Karpas-422 (cell line): ENCODE measurements around the gene TGFB2. TPM values are rescaled to one million over a fixed set of nuclear protein-coding genes. Genes with fewer than 3 reads are reported as not detected.

Experiments used
- DNase-seq: peaks from one replicate; pipeline ENCODE4 v3.0.0-alpha.2; 2015
- H2AFZ ChIP-seq: fragments of 200-600 bp; sonication (generic); 2 replicates; pipeline ENCODE4 v1.6.1; 2014; ENCODE audit warnings: antibody characterized with exemption, low read length, mixed read lengths
- H3K27ac ChIP-seq: fragments of 200-600 bp; sonication (generic); 2 replicates; pipeline ENCODE4 v1.5.1; 2014; ENCODE audit warnings: mild to moderate bottlenecking, low read length, moderate library complexity
- H3K27me3 ChIP-seq: fragments of 200-600 bp; sonication (generic); 2 replicates; pipeline ENCODE4 v1.6.1; 2014; ENCODE audit warnings: low read length, mixed read lengths
- H3K36me3 ChIP-seq: fragments of 200-600 bp; sonication (generic); 2 replicates; pipeline ENCODE4 v1.6.1; 2014; ENCODE audit warnings: low read length, mixed read lengths; ENCODE audit not compliant: insufficient read depth
- H3K4me1 ChIP-seq: fragments of 200-600 bp; sonication (generic); 2 replicates; pipeline ENCODE4 v1.6.1; 2014; ENCODE audit warnings: mild to moderate bottlenecking, low read length, mixed read lengths
- H3K4me2 ChIP-seq: fragments of 200-600 bp; sonication (generic); 2 replicates; pipeline ENCODE4 v1.6.1; 2014; ENCODE audit warnings: low read length, low read depth, mild to moderate bottlenecking; ENCODE audit not compliant: poor library complexity, severe bottlenecking
- H3K4me3 ChIP-seq: fragments of 200-600 bp; sonication (generic); 2 replicates; pipeline ENCODE4 v1.5.1; 2014; ENCODE audit warnings: mild to moderate bottlenecking, antibody characterized with exemption, low read length, mixed read lengths
- H3K79me2 ChIP-seq: fragments of 200-600 bp; sonication (generic); 2 replicates; pipeline ENCODE4 v1.6.1; 2014; ENCODE audit warnings: mild to moderate bottlenecking, low read length, mixed read lengths
- H3K9ac ChIP-seq: fragments of 200-600 bp; sonication (generic); 2 replicates; pipeline ENCODE4 v1.6.0; 2014; ENCODE audit warnings: low read length
- H3K9me2 ChIP-seq: fragments of 200-600 bp; sonication (generic), shearing (Covaris generic); replicated peaks from 2 replicates; pipeline ENCODE4 v1.6.0; 2014; ENCODE audit warnings: mild to moderate bottlenecking, low read length, moderate library complexity; ENCODE audit not compliant: insufficient read depth
- H3K9me3 ChIP-seq: fragments of 300-700, 200-600 bp; sonication (generic); 2 replicates; pipeline ENCODE4 v1.6.1; 2014; ENCODE audit warnings: low read length, mixed read lengths
- H4K20me1 ChIP-seq: fragments of 200-600 bp; sonication (generic); 2 replicates; pipeline ENCODE4 v1.6.1; 2014; ENCODE audit warnings: mild to moderate bottlenecking, antibody characterized with exemption, low read length, low read depth; ENCODE audit not compliant: insufficient read depth
- total RNA-seq: library from RNA; depleted of rRNA; stranded (reverse); fragments of >200 nt; shearing (Covaris generic); gene quantifications from 2 replicates; pipeline ENCODE4 v1.2.3, GENCODE V29; 2014; ENCODE audit warnings: low replicate concordance

The TGFB2 gene
- total RNA-seq, 1 experiment from 2014 or later = not detected

GRCh38 chr1:218479436-218480115 is 134.4 kb downstream of the TGFB2 start:
- Histone ChIP-seq H2AFZ (no peak overlapping the region), H3K4me2 (no peak overlapping the region), H3K9me2 (no peaks in the 10 kb centered on the region), H3K9ac (no peak overlapping the region), H3K4me1 (no peaks in the 10 kb centered on the region), H3K9me3 (no peaks in the 10 kb centered on the region), H3K27ac (no peak overlapping the region), H3K27me3 (no peaks in the 10 kb centered on the region; the same call in 1 of the 2 replicates), H3K36me3 (no peaks in the 10 kb centered on the region), H3K4me3 (no peak overlapping the region), H4K20me1 (no peaks in the 10 kb centered on the region), H3K79me2 (no peaks in the 10 kb centered on the region)
- DNase-seq = no peak

DNA sequence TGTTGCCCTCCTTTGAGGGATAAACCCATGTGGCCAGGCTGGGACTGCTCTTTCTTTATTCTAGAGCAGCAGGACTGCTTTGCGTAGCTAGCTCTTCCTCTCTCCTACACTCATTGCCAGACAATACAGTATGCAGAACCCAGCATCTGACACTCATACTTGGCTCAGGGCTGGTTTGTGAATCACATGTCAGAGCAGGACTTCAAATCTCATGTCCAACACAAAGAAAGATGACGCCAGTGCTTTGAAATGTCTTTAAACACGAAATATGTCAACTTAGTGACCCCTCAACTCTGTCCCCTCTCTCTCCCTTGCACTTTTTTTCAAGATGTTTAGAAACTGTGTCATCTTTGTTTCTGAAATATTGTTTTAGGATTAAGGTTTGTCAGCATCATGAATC is 135.0 kb downstream of the TGFB2 start:
- Histone ChIP-seq H3K4me3 (no peak overlapping the region), H3K4me2 (no peak overlapping the region)

DNA sequence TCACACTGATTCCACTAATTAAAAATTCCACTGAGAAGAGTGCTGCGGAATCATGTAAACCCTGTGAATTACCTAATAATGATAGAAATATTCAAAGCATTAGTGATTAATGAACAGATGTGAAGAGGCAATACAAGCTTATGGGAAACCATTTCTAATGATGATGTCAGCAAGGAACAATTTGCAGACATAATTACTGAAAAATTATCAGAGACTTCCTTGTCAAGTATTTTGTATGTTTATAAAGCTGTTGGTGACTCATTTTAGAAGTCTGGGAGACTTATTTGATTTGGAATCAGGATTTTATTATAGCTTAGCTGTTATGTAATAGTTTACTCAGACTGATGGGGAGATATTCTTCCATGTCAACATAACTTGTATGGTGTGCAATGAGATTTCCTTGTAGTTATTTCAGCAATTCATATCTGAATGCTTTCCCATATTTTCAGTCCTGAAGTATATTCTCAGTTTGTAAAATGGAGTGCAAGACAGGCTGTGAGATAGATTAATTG is 135.5 kb downstream of the TGFB2 start:
- Histone ChIP-seq H3K4me1 (no peaks in the 10 kb centered on the region), H3K4me3 (no peak overlapping the region), H4K20me1 (no peaks in the 10 kb centered on the region), H3K9me2 (no peaks in the 10 kb centered on the region), H3K27me3 (no peaks in the 10 kb centered on the region), H3K9ac (no peak overlapping the region), H3K9me3 (no peaks in the 10 kb centered on the region), H3K79me2 (no peaks in the 10 kb centered on the region), H3K27ac (no peak overlapping the region), H3K4me2 (no peak overlapping the region), H2AFZ (no peak overlapping the region), H3K36me3 (no peaks in the 10 kb centered on the region)
- DNase-seq = no peak

More for the DNA sequence above, 135.0 kb downstream of the TGFB2 start:
- H3K9ac ChIP-seq = no peak overlapping the region
- no peaks in the 10 kb centered on the region for H3K79me2 ChIP-seq
- no peak overlapping the region for H2AFZ ChIP-seq
- H4K20me1 ChIP-seq = no peaks in the 10 kb centered on the region
- H3K27me3 ChIP-seq = no peaks in the 10 kb centered on the region
- H3K9me2 ChIP-seq = no peaks in the 10 kb centered on the region
- H3K9me3 ChIP-seq = no peaks in the 10 kb centered on the region
- no peaks in the 10 kb centered on the region for H3K4me1 ChIP-seq
- DNase-seq = no peak
- H3K27ac ChIP-seq = no peak overlapping the region
- H3K36me3 ChIP-seq = no peaks in the 10 kb centered on the region

DNA sequence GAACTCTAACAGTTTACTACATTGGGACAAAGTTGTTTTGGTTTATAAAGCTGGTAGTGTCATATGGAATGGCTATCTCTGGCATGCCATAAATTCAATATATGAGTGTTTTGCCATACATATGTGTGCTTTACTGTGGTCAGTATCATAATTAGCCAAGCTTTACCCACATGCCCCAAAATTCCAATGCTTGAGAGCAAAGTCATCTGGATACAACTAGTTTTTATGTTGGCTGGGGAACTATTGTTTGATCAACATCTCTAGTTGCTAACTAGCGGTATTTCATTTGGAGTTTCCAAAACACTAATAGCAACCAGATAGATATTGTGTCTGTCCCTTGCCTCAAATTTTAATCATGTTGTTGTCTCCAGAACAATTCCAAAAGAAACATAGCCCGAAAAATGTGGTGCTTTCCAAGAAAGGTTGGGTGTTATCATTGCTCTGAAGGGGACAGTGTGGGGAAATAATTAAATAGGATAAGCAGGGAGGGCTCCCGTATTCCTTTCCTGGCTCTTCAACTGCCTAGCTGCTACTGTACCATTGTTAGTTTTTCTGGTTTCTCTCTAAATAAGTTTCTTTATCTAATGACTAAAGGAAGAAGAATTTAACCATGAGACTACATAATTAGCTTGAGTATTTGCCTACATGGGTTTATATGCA is 136.1 kb downstream of the TGFB2 start:
- no peak overlapping the region for H3K4me2 ChIP-seq
- no peaks in the 10 kb centered on the region for H3K9me3 ChIP-seq
- no peaks in the 10 kb centered on the region for H3K4me1 ChIP-seq
- H3K9me2 ChIP-seq = no peaks in the 10 kb centered on the region
- no peak overlapping the region for H2AFZ ChIP-seq
- no peaks in the 10 kb centered on the region for H3K27me3 ChIP-seq
- no peak overlapping the region for H3K27ac ChIP-seq
- no peak overlapping the region for H3K4me3 ChIP-seq
- no peak for DNase-seq
- no peaks in the 10 kb centered on the region for H3K79me2 ChIP-seq
- no peak overlapping the region for H3K9ac ChIP-seq
- no peaks in the 10 kb centered on the region for H3K36me3 ChIP-seq
- no peaks in the 10 kb centered on the region for H4K20me1 ChIP-seq

DNA sequence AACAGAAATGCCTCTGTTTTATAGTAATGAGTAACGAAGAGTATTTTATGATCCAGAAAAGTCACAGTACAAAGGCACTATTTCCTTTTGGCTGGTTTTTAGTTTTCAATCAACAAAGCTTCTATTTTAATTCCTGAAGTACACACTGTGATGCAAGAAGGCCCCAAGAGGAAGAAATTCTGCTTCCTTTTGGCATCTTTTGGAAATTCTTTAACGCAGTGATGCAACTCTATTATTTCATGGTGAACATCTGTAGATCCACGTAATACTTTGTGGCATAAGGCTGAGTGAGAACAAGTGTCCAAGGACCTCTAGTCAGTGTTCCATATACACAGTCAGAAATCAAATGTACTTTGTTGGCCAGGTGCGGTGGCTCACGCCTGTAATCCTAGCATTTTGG is 137.5 kb downstream of the TGFB2 start:
- Histone ChIP-seq H3K4me2 (no peak overlapping the region), H4K20me1 (no peaks in the 10 kb centered on the region)
- no peak for DNase-seq

DNA sequence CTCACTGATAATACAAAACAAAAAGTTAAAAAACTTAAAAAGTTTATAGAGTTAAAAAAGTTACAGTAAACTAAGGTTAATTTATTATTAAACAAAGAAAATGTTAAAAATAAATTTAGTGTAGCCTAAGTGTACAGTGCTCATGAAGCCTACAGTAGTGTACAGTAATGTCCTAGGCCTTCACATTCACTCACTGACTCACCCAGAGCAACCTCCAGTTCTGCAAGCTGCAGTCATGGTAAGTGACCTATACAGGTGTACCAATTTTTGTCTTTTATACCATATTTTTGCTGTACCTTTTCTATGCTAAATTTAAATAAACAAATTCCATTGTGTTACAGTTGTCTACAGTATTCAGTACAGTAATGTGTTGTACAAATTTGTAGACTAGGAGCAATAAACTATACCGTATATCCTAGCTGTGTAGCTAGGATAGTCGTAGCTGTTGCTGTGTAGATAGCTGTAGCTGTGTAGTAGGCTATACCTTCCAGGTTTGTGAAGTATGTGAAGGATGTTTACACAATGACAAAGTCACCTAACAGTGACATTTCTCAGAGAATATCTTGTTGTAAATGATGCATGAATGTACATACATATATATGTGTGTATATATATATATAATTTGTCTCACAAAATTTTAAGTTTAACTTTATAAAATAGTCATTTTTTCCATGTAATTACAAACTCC is 140.2 kb downstream of the TGFB2 start:
- Histone ChIP-seq H3K79me2 (no peaks in the 10 kb centered on the region), H2AFZ (no peak overlapping the region), H3K36me3 (no peaks in the 10 kb centered on the region), H4K20me1 (no peaks in the 10 kb centered on the region), H3K9me3 (no peaks in the 10 kb centered on the region), H3K27ac (no peak overlapping the region), H3K4me1 (no peaks in the 10 kb centered on the region), H3K9ac (no peak overlapping the region), H3K9me2 (no peaks in the 10 kb centered on the region), H3K27me3 (no peaks in the 10 kb centered on the region), H3K4me2 (no peak overlapping the region), H3K4me3 (no peak overlapping the region)
- DNase-seq = no peak

More for the DNA sequence above, 137.5 kb downstream of the TGFB2 start:
- Histone ChIP-seq H3K27me3 (no peaks in the 10 kb centered on the region), H3K79me2 (no peaks in the 10 kb centered on the region), H3K9me3 (no peaks in the 10 kb centered on the region), H3K9ac (no peak overlapping the region), H2AFZ (no peak overlapping the region), H3K27ac (no peak overlapping the region), H3K4me3 (no peak overlapping the region), H3K9me2 (no peaks in the 10 kb centered on the region), H3K4me1 (no peaks in the 10 kb centered on the region), H3K36me3 (no peaks in the 10 kb centered on the region)

DNA sequence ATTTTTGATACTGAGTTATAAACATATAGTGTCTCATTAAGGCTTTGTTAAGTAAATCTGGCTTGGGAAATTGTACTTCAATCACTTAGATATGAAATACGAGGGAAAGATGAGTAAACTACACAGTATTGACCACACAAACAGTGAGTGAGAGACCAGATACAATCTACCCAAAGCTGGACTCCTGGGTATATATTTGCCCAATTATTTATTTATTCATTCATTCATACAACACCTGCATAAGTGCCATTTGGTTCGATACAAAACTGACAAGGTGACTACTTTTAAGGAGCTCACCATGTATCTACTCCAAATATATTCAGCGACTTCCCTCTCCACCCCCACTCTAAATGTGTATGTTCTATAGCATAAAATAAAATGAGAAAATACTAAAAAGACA is 143.4 kb downstream of the TGFB2 start:
- DNase-seq = no peak
- Histone ChIP-seq H4K20me1 (no peaks in the 10 kb centered on the region), H2AFZ (no peak overlapping the region), H3K4me2 (no peak overlapping the region), H3K9me2 (no peaks in the 10 kb centered on the region), H3K4me1 (no peaks in the 10 kb centered on the region), H3K36me3 (no peaks in the 10 kb centered on the region), H3K9me3 (no peaks in the 10 kb centered on the region), H3K79me2 (no peaks in the 10 kb centered on the region), H3K9ac (no peak overlapping the region), H3K27me3 (no peaks in the 10 kb centered on the region), H3K27ac (no peak overlapping the region), H3K4me3 (no peak overlapping the region)

DNA sequence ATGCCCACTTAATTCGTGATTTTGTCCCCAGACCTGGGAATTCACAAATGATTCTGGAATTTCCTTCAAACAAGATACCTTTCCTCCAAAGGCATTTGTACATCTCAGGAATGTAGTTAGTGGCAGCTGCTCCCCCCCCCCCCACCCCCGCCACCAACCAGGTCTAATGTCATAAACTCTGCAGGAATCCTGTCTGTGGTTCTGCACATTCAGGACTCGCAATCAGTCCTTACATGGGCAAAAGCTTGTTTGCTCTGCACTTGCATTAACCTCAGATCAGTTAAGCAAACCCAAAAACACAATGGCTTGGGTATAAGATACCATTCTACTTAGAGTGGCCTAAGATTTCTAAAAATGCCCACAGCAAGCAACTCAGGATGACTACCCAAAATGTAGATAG is 143.8 kb downstream of the TGFB2 start:
- no peaks in the 10 kb centered on the region for H3K27me3 ChIP-seq
- H3K36me3 ChIP-seq = no peaks in the 10 kb centered on the region
- H3K27ac ChIP-seq = no peak overlapping the region
- no peaks in the 10 kb centered on the region for H4K20me1 ChIP-seq
- no peak overlapping the region for H2AFZ ChIP-seq
- H3K9me2 ChIP-seq = no peaks in the 10 kb centered on the region
- no peak overlapping the region for H3K4me2 ChIP-seq
- DNase-seq = no peak
- H3K9ac ChIP-seq = no peak overlapping the region
- no peaks in the 10 kb centered on the region for H3K79me2 ChIP-seq
- H3K4me1 ChIP-seq = no peaks in the 10 kb centered on the region
- H3K9me3 ChIP-seq = no peaks in the 10 kb centered on the region
- no peak overlapping the region for H3K4me3 ChIP-seq
